ENCODE data around the gene SHC3.

SHC3 gene

GRCh38 chr9:89183146-89183545 lies 4.5 kb upstream of the SHC3 start:
- TF ChIP-seq POLR2A (IDR thresholded peaks at IDR 0.05; ENCODE audit: extremely low read depth, insufficient read length) (no peak), MAX (IDR thresholded peaks at IDR 0.05; ENCODE audit: low read depth, low read length) (no peak), MYC (IDR thresholded peaks at IDR 0.05; ENCODE audit: low read depth, low read length) (no peak), CTCF (IDR thresholded peaks at IDR 0.05; ENCODE audit: low read depth, low read length) (no peak)
- H3K4me3 ChIP-seq (ENCODE audit: low read depth, low read length): no peak overlapping the region
- DNase-seq (ENCODE audit: low read depth): no peak

GRCh38 chr9:89182369-89182768 lies 3.8 kb upstream of the SHC3 start:
- TF ChIP-seq CTCF (IDR thresholded peaks at IDR 0.05; ENCODE audit: low read depth, low read length) (no peak), MYC (IDR thresholded peaks at IDR 0.05; ENCODE audit: low read depth, low read length) (no peak), POLR2A (IDR thresholded peaks at IDR 0.05; ENCODE audit: extremely low read depth, insufficient read length) (no peak), MAX (IDR thresholded peaks at IDR 0.05; ENCODE audit: low read depth, low read length) (no peak)
- no peak for DNase-seq (ENCODE audit: low read depth)

GRCh38 chr9:89179895-89180734 lies 1.5 kb upstream of the SHC3 start:
- DNase-seq (ENCODE audit: low read depth): peak; percentile 96
- H3K4me3 ChIP-seq (ENCODE audit: low read depth, low read length): peak overlapping the region; percentile 78
- TF ChIP-seq MYC (IDR thresholded peaks at IDR 0.05; ENCODE audit: low read depth, low read length) (peak; percentile 58), CTCF (IDR thresholded peaks at IDR 0.05; ENCODE audit: low read depth, low read length) (no peak), POLR2A (IDR thresholded peaks at IDR 0.05; ENCODE audit: extremely low read depth, insufficient read length) (peak; percentile 79), MAX (IDR thresholded peaks at IDR 0.05; ENCODE audit: low read depth, low read length) (peak; percentile 70)

More at GRCh38 chr9:89182369-89182768, 3.8 kb upstream of the SHC3 start:
- H3K4me3 ChIP-seq (ENCODE audit: low read depth, low read length): no peak overlapping the region

- no peak for DNase-seq (ENCODE audit: low read depth)
- H3K4me3 ChIP-seq (ENCODE audit: low read depth, low read length): peak overlapping the region; percentile 78
Measured at GRCh38 chr9:89179540-89179894, 899 bp upstream of the SHC3 start.

More at GRCh38 chr9:89179540-89179894, 899 bp upstream of the SHC3 start:
- TF ChIP-seq CTCF (IDR thresholded peaks at IDR 0.05; ENCODE audit: low read depth, low read length): no peak
- no peak for TF ChIP-seq MYC (IDR thresholded peaks at IDR 0.05; ENCODE audit: low read depth, low read length)
- no peak for TF ChIP-seq MAX (IDR thresholded peaks at IDR 0.05; ENCODE audit: low read depth, low read length)
- no peak for TF ChIP-seq POLR2A (IDR thresholded peaks at IDR 0.05; ENCODE audit: extremely low read depth, insufficient read length)

Measured in NB4 (cell line).